ENCODE results near the gene CYP27B1. TPM values are rescaled to one million over a fixed set of nuclear protein-coding genes. Genes with fewer than 3 reads are reported as not detected.

CYP27B1 gene
- total RNA-seq, 1 experiment from 2014 or later: 11.6 TPM

DNA sequence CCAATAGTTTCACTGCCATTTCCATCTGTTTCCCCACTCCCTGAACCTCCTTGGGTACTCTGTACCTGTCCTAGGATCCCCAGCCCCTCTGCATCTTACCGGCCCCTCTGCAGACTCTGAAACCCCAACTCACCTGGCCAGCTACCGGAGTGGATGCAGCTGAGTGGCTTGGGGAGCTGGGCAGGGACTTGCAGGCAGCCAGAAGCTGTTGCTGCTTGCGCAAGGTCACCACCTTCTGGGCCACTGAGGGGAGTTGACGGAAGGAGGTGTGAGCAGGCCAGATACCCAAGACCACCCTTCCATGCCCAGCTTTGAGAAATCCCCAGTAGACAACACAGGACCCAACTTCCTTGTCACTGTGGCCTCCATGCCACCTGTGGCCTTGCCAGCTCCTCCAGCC is 34.6 kb downstream of the CYP27B1 start:
- ChIA-PET POLR2A (no interaction called here), RAD21 (ENCODE audit: low non-redundant PET in 1 of 2, low total read pairs in 2 of 2, uncharacterized antibody in 2 of 2, unreplicated experiment in 2 of 2) (no interaction called here), CTCF (no interaction called here)
- H4K20me1 ChIP-seq (ENCODE audit: insufficient read depth): no peaks in the 10 kb centered on the region
- no peak overlapping the region for H3K4me3 ChIP-seq (replicated peaks in 1 of 2; ENCODE audit: low read depth in 1 of 2, low read length in 2 of 2)
- intact Hi-C loops (cut with micrococcal nuclease): no loop called here
- peaks cover 3 to 15% of the 10 kb centered on the region in 2 experiments; a peak in 3 of 4 replicates for H3K36me3 ChIP-seq (ENCODE audit: control insufficient read depth in 1 of 2, insufficient read depth in 2 of 2, low read length in 2 of 2)
- ATAC-seq (no peak), DNase-seq (ENCODE audit: low read depth, low spot score) (no peak)
- BruUV-seq (replicated peaks): no TSS peak
- H3K27ac ChIP-seq (ENCODE audit: low read depth, low read length): no peak overlapping the region
- no peak for TF ChIP-seq SIN3A (IDR thresholded peaks at IDR 0.05; ENCODE audit: low read depth)
- no peak for TF ChIP-seq RAD21 (IDR thresholded peaks at IDR 0.05; ENCODE audit: low read depth)
- no peak for TF ChIP-seq EZH2phosphoT487 (IDR thresholded peaks at IDR 0.05; ENCODE audit: borderline replicate concordance)
- TF ChIP-seq, protein P1, sequence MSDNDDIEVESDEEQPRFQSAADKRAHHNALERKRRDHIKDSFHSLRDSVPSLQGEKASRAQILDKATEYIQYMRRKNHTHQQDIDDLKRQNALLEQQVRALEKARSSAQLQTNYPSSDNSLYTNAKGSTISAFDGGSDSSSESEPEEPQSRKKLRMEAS (IDR thresholded peaks at IDR 0.05): no peak
- TF ChIP-seq, protein P2, sequence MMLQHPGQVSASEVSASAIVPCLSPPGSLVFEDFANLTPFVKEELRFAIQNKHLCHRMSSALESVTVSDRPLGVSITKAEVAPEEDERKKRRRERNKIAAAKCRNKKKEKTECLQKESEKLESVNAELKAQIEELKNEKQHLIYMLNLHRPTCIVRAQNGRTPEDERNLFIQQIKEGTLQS (IDR thresholded peaks at IDR 0.05): no peak
- TF ChIP-seq, protein P3, sequence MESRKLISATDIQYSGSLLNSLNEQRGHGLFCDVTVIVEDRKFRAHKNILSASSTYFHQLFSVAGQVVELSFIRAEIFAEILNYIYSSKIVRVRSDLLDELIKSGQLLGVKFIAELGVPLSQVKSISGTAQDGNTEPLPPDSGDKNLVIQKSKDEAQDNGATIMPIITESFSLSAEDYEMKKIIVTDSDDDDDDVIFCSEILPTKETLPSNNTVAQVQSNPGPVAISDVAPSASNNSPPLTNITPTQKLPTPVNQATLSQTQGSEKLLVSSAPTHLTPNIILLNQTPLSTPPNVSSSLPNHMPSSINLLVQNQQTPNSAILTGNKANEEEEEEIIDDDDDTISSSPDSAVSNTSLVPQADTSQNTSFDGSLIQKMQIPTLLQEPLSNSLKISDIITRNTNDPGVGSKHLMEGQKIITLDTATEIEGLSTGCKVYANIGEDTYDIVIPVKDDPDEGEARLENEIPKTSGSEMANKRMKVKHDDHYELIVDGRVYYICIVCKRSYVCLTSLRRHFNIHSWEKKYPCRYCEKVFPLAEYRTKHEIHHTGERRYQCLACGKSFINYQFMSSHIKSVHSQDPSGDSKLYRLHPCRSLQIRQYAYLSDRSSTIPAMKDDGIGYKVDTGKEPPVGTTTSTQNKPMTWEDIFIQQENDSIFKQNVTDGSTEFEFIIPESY (IDR thresholded peaks at IDR 0.05; ENCODE audit: extremely low read depth, insufficient replicate concordance, low read length): no peak
- TF ChIP-seq ZFX (IDR thresholded peaks at IDR 0.05): no peak
- TF ChIP-seq POLR2AphosphoS5 (IDR thresholded peaks at IDR 0.05; ENCODE audit: low read depth, low read length): no peak
- no peak for TF ChIP-seq CBX3 (IDR thresholded peaks at IDR 0.05; ENCODE audit: low read depth)
- TF ChIP-seq POLR2A (IDR thresholded peaks at IDR 0.05; ENCODE audit: borderline replicate concordance, extremely low read depth, insufficient read depth, insufficient read length): no peak
- TF ChIP-seq FOSL1 (IDR thresholded peaks at IDR 0.05; ENCODE audit: low read depth): no peak
- no peak for TF ChIP-seq SRF (IDR thresholded peaks at IDR 0.05; ENCODE audit: low read depth)
- TF ChIP-seq EZH2 (IDR thresholded peaks at IDR 0.05): no peak
- TF ChIP-seq CEBPB (IDR thresholded peaks at IDR 0.05; ENCODE audit: low read depth): no peak
- no peaks in the 10 kb centered on the region for H3K9me2 ChIP-seq (ENCODE audit: insufficient read depth)
- no peak overlapping the region for H3K9ac ChIP-seq (ENCODE audit: low read length)
- peaks cover 0 to 2% of the 10 kb centered on the region in 2 experiments; a peak in 1 of 4 replicates for H3K4me1 ChIP-seq (ENCODE audit: control insufficient read depth in 1 of 2, insufficient read depth in 2 of 2, low read length in 2 of 2)
- H3K79me2 ChIP-seq (ENCODE audit: insufficient read depth, low read length): no peaks in the 10 kb centered on the region
- no peak overlapping the region for H2AFZ ChIP-seq (ENCODE audit: low read depth, low read length, poor library complexity, severe bottlenecking)
- H3K9me3 ChIP-seq (ENCODE audit: control insufficient read depth in 1 of 2, insufficient read depth in 1 of 2, low read depth in 1 of 2, low read length in 2 of 2): no peaks in the 10 kb centered on the region
- H3K4me2 ChIP-seq (ENCODE audit: low read length): no peak overlapping the region
- no peaks in the 10 kb centered on the region for H3K27me3 ChIP-seq (ENCODE audit: insufficient read depth, low read length)

Data from HCT116 (cell line).